HG03108 (cell line): Measurements from ENCODE around the gene P2RX4.
"Not testable (repeated sequence)": the region's sequence is repeated elsewhere in the genome, so short reads cannot be mapped to it uniquely, and the experiment has no call there.

Source experiments
- ATAC-seq: cut with Tn5 transposase; IDR thresholded peaks from one replicate; pipeline ENCODE4 v1.9.1; 2021; ENCODE audit warnings: moderate library complexity; ENCODE audit not compliant: unreplicated experiment

The P2RX4 gene, protein sequence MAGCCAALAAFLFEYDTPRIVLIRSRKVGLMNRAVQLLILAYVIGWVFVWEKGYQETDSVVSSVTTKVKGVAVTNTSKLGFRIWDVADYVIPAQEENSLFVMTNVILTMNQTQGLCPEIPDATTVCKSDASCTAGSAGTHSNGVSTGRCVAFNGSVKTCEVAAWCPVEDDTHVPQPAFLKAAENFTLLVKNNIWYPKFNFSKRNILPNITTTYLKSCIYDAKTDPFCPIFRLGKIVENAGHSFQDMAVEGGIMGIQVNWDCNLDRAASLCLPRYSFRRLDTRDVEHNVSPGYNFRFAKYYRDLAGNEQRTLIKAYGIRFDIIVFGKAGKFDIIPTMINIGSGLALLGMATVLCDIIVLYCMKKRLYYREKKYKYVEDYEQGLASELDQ

DNA sequence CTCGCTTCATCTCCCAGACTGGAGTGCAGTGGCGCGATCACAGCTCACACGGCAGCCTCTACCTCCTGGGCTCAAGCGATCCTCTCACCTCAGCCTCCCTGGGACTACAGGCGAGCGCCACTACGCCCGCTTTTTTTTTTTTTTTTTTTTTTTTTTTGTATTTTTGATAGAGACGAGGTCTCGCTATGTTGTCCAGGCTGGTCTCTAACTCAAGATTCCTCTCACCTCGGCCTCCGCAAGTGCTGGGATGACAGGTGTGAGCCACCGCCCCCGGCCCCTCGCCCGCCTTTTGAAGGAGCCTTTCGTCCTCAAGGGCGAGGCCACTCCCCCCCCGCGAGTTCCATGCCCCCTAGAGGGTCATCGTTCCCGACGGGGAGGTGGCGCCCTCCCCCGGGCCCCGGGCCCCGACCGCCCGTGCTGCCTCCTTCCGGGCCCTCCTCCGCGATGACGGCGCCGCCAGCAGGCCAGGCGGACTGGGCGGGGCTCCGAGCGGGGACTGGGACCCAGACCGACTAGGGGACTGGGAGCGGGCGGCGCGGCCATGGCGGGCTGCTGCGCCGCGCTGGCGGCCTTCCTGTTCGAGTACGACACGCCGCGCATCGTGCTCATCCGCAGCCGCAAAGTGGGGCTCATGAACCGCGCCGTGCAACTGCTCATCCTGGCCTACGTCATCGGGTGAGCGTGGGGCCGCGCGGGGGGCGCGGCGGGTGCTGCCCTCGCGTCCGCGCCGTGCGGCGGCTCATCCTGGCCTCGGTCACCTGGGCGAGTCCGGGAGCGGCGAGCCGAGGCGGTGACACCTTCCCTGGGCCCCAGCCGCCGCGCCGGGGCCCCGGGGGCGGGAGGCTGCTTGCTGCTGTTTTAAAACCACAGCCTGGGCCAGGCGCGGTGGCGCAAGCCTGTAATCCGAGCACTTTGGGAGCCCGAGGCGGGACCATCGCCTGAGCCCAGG is at the start of gene P2RX4:
Gene P2RX4 (plus strand): TSS at position 506 of the 949 bp plus-strand sequence. CDS start 36 bp downstream, at position 542.
- peak; percentile 91 for ATAC-seq

DNA sequence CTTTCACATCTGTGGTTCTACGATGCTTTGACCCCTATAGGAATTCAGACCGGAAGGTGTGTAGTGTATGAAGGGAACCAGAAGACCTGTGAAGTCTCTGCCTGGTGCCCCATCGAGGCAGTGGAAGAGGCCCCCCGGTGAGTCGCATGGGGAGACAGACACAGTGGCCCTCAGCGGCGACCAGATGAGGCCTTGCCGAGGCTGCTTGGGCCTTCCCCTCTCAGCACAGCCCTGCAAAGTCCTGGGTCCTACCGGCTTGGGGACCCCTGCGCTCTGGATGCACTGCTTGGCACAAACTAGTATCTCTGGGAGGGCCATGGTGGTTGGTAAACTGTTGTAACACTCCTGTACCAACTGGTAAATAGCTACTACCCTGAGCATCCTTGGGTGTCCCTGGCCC is 47.5 kb upstream of the P2RX4 start:
- no peak for ATAC-seq

DNA sequence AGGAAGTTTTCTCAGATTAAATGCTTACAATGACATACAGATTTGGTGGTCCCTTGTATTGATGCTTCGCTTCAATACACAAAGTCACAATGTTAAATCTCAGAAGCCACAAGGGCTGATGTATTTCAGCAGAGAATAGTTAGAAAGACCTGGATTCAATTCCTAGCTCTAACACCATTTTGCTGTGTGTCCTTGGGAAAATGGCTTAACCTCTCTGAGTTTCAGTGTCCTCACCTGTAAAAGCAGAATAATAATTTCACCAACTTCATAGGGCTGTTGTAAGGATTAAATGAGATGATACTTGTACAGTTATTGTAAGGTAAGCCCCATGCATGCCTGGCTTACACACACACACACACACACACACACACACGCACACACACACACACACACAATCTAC is 46.9 kb upstream of the P2RX4 start:
- no peak for ATAC-seq

DNA sequence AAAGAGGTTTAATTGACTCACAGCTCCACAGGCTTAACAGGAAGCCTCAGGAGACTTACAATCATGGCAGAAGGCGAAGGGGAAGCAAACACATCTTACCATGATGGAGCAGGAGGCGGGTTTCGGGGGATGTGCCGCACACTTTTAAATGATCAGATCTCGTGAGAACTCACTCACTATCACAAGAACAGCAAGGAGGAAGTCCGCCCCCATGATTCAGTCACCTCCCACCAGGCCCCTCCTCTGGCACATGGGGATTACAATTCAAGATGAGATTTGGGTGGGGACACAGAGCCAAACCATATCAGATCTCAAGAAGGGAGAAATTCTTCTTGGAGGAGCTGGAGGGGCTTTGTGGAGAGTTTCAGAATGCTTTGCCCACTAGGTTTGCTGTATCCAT is 45.1 kb upstream of the P2RX4 start:
- ATAC-seq: not testable (repeated sequence)

DNA sequence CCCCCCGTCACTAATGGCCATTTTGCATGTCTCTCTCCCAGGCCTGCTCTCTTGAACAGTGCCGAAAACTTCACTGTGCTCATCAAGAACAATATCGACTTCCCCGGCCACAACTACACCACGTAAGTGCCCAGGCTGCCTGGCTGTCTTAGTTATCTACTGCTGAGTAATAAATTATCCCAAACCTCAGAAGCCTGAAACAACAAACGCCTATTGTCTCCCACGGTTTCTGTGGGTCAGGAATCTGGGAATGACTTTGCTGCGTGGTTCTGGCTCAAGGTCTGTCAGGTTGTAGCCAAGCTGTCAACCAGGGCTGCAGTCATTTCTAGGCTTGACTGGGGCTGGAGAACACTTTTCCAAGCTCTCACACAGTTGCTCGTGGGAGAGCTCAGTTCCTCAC is 44.6 kb upstream of the P2RX4 start:
- no peak for ATAC-seq

DNA sequence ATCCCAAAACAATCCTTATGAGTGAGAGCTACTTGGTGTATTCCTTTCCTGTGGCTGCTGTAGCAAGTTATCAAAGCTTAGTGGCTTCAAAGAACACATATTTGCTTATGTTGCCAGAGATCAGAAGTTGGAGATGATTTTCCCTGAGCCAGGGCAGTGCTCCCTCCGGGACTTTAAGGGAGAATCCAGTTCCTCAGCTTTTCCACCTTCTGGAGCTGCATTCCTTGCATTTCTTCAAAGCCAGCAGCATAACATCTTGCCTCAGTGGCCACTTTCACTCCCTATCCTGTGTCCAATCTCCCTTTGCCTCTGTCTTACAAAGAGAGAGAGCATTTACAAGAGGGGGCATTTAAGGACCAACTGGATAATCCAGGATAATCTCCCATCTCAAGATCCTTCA is 43.6 kb upstream of the P2RX4 start:
- ATAC-seq: no peak

DNA sequence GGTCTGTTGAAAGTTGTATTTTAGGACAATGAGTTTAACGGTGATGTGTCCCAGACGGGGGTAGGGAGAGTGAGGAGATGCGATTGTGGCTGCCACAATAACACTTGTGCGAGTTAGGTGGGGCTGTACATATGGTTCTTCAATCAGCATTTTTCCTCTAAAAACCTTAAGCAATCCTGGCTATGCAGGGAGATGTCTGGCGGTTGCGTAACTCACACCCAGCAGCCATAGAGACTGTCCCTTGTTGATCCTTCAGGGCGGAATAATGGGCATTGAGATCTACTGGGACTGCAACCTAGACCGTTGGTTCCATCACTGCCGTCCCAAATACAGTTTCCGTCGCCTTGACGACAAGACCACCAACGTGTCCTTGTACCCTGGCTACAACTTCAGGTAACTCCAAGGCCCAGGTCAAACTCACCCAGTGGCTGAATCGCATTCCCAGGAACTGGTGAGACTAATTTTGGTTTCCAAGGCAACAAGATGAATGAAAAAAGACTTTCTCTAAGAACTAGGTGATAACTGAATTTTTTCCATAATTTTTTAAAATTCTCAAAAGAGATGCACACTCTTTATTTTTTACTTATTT is 42.6 kb upstream of the P2RX4 start:
- no peak for ATAC-seq

DNA sequence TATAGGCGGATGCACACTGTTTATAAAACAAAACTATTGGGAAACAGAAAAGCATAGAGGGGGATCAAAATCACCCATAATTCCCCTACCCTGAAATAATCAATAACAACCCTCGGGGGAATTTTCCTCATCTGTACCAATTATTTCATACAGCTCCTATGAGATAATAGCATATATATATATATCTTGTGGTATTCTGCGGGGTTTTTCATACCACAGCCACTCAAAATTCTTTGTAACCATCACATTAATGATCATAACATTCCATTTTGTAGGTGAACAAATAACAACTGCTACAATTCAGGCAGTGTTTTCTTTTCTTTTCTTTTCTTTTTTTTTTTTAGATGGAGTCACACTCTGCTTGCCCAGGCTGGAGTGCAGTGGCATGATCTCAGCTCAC is 42.0 kb upstream of the P2RX4 start:
- no peak for ATAC-seq

DNA sequence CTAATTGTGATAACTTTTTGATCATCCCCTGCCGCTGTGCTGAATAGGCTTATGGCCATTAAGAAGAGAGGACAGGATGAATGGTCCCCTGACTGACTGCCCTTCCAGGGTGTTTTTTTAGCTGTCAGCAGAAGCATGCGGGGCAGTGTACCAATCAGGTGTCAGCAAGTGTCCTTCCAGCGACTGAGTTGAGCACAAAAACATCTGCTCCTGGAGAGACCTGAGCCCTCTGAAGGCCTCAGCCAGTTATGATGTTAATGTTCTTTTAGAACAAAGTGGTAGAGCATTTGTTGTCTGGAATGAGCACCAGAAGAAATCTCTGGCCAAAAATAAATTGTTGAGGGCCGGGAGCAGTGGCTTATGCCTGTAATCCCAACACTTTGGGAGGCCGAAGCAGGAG is 39.8 kb upstream of the P2RX4 start:
- ATAC-seq: no peak

DNA sequence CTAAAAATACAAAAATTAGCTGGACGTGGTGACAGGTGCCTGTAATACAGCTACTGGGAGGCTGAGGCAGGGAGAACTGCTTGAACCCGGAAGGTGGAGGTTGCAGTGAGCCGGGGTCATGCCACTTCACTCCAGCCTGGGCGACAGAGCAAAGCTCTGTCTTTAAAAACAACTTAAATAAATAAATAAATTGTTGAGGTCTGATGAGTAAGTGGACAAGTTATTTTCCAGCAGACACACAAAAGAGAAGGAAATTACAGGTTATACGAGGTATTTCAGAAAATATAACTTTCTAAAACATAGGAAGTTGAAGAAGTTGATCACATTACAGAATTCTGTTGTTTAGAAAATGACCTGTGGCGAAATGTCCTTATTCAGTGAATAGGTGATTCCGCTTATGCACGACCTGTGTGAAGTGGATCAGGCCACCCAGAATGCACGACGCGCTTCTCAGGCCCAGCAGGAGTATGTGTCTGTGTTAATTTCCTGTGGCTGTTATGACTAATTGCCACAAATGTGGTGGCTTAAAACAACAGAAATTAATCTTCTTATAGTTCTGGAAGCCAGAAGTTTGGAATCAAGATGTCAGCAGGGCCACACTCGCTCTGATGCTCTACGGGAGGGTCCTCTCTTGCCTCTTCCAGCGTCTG is 39.2 kb upstream of the P2RX4 start:
- ATAC-seq: no peak

DNA sequence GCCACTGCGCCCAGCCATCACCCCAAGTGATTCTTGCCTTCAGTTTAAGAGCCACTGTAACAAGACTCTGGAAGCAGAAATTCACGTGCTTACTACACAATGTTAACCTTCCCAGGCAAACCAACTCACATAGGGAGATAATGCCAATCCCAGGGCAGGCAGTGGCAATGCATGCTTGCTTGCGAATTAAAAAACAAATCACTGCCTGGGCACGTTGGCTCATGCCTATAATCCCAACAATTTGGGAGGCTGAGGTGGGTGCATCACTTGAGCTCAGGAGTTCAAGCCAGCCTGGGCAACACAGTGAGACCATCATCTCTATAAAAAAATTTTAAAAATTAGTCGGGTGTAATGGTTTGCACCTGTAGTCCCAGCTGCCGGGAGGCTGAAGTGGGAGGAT is 37.8 kb upstream of the P2RX4 start:
- ATAC-seq: no peak

DNA sequence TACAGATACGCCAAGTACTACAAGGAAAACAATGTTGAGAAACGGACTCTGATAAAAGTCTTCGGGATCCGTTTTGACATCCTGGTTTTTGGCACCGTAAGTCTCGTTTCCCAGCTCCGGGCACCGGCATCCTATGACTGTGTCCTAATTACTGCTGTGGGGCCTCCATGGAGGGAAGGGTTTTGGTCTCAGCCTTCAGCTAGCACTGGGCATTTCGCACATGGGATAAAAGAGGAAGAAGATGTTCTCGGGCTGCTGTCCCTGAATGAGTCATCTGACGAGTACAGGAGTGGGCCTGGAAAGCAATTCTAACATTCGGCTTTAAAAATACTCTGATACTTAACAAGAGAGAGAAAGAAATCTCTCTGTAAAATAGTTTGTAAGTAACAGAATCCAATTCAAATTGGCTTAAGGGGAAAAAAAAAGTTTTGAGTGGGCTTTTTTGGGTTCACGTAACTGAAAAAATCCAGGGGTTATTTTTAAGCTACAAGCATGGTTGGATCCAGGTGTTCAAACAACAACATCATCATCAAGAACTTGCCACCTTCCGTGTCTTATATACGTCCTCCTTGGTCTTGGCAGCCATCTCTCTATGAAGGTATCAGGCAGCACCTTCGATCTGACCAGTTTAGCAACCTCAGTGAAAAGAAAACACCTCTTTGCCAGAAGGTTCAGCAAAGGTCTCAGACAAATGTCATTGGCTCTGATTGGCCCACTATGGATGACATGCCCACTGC is 34.4 kb upstream of the P2RX4 start:
- ATAC-seq: no peak

DNA sequence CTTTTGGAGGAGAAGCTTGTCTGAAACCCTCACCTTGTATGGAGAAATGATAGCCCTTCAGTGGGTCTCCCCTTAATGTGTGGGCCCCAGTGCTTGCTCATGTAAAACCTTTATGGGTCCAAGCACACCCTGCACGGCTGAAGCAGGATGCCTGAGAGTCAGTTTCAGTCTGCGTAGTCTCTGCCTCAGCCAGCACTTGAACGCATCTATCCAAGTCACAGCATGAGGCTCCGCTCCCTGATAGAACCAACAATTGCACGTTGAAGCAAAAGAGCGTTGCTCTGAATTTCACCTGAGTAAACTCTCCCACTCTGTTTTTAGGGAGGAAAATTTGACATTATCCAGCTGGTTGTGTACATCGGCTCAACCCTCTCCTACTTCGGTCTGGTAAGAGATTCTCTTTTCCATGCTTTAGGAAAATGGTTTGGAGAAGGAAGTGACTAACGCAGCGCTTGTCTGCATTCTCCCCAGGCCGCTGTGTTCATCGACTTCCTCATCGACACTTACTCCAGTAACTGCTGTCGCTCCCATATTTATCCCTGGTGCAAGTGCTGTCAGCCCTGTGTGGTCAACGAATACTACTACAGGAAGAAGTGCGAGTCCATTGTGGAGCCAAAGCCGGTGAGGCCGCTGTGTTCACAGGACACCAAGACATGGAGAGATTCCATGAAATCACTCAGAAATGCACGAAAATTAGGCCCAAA is 33.0 kb upstream of the P2RX4 start:
- ATAC-seq: no peak

DNA sequence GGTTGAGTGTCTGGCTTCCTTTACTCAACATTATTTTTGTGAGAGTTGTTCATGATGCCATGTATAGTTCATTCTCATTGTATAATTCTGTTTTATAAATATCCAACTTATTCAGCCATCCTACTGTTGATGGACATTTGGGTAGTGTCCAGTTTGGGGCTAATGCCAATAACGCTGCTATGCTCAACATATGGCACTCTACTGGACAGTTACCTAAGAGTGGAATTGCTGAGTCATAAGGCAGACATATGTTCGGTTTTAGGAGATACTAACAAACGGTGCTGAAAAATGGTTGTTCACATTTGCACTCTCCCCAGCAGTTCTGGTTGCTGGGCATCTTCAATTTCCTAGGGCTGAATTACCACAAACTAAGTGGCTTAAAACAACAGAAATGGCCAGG is 28.7 kb upstream of the P2RX4 start:
- ATAC-seq: no peak

DNA sequence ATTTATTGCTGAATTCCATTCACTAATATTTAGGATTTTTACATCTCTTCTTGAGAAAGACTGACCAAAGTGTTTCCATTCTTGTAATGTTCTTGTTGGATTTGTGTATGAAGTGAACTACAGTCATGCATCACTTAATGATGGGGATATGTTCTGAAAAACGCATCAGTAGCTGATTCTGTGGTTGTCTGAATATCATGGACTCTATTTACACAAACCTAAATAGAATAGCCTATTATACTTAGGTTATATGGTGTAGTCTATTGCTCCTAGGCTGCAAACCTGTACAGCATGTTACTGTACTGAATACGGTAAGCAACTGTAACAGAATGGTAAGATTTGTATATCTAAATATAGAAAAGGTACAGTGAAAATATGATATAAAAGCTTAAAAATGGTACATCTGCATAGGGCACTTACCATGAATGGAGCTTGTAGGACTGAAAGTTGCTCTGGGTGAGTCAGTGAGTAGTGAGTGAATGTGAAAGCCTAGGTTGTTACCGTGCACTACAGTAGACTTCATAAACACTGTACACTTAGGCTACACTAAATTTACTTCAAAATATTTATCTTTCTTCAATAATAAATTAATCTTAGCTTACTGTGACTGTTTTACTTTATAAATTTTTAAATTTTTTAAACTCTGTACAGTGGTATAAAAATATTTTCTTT is 27.6 kb upstream of the P2RX4 start:
- ATAC-seq: no peak

DNA sequence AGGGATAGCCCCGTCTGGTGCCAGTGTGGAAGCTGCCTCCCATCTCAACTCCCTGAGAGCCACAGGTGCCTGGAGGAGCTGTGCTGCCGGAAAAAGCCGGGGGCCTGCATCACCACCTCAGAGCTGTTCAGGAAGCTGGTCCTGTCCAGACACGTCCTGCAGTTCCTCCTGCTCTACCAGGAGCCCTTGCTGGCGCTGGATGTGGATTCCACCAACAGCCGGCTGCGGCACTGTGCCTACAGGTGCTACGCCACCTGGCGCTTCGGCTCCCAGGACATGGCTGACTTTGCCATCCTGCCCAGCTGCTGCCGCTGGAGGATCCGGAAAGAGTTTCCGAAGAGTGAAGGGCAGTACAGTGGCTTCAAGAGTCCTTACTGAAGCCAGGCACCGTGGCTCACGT is 25.5 kb upstream of the P2RX4 start:
- ATAC-seq: no peak

DNA sequence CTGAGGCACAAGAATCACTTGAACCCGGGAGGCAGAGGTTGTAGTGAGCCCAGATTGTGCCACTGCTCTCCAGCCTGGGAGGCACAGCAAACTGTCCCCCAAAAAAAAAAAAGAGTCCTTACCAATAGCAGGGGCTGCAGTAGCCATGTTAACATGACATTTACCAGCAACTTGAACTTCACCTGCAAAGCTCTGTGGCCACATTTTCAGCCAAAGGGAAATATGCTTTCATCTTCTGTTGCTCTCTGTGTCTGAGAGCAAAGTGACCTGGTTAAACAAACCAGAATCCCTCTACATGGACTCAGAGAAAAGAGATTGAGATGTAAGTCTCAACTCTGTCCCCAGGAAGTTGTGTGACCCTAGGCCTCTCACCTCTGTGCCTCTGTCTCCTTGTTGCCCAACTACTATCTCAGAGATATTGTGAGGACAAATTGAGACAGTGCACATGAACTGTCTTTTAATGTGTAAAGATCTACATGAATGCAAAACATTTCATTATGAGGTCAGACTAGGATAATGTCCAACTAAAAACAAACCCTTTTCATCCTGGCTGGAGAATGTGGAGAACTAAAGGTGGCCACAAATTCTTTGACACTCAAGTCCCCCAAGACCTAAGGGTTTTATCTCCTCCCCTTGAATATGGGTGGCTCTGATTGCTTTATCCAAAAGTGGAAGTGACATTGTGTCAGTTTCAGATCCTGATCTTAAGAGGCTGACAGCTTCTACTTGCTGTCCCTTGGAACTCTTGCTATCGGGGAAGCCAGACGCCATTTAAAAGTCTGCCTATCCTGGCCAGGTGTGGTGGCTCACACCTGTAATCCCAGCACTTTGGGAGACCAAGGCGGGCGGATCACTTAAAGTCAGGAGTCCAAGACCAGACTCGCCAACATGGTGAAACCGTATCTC is 24.7 kb upstream of the P2RX4 start:
- no peak for ATAC-seq

DNA sequence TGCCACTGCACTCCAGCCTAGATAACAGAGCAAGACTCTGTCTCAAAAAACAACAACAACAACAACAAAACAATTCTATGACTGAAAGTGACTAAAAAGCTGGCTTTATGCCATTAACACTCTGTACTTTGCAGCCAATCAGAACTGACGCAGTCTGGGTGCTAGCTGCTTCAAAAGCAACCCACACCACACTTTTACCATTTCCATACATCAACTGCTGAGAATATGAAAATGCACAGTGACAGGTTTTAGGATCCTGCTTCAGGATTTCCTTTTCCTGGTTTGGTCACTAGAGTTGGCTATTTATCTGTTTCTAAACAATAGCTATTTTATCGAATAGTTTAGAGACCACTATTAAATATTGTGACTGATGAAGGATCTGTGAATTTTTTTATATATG is 23.1 kb upstream of the P2RX4 start:
- ATAC-seq: no peak
